Activated naive CD4-positive, alpha-beta T cell treated with Interleukin-2 at 50 U/mL for 16 hours (primary cell): ENCODE data around the gene ASTL.

Experiments
- DNase-seq: peaks from one replicate; pipeline ENCODE4 v3.0.0-alpha.2; 2020

ASTL gene

DNA sequence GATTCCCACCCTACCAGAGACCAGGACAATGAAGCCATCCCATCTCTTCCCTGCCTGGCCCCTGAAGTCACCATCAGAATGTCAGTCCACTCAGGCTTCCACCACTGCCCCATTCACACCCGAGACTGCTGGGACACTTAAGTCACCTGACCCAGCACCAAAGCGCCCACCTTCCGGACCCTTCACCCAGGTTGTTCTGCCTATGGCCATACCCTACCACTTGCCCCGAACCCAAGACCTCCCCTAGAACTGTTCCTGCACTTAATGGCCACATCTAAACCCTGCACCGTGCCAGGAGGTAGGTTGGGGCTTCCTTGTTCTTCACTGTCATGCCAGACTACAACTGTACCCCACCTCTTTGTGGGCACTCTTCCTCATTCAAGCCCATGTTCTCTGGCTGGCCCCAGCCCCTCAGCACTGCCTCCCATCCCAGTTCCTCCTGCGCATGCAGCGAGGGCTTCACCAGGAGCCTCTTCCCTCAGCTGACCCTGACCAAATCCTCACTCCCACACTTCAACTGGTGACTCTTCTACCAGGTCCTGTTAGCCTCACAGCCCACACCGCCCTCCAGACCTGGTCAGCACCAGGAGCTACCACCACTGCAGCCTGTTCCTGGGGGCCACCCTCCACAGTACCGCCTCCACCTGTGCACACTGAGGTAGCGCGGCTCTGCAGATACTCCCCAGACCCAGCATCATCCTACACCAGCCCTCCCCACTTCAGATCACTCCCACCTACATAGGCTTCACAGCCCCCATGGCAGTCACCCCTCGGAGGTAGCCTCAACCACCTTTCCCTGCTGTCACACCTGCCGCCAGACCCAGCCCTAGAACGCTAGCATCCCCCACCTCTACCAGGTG lies 13.7 kb downstream of the ASTL start:
- DNase-seq = no peak

DNA sequence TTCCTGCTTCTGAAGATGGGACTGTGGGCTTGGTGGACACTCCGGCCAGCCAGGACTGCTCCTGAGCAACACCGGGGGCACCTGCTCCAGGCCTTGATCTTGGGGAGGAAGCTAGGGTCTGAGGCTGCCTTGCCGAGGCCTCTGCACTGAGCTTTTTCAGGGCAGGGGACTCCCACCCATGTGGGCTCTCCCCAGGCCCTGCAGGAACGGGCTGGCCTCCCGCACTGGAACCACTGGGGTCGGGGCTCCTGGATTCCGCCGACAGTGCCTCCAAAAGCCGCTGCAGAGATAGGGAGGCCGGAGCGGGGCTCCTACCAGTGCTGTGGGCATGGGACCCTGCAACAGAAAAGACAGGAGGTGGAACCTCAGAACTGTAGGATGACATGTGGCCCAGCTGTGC lies 14.4 kb downstream of the ASTL start:
- DNase-seq = no peak

DNA sequence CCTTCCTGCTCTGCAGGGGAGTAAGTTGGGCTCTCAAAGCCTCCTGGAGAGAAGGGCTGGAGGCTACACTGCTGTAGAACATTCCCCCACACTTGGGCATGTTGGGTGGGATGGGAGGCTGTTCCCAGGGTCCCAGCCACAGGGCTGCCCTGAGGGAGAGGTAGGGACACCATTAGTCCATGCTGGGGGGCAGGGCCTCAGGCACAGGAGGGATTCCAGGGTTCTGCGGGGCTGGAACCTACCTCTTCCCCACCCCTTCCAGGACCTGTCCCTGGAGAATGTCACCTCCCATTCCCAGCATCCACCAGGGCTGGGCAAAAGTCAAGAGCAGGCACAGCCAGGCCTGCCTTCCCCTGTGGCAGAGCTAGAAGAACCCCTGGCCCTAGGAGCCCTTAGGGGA lies 15.0 kb downstream of the ASTL start:
- DNase-seq = no peak

DNA sequence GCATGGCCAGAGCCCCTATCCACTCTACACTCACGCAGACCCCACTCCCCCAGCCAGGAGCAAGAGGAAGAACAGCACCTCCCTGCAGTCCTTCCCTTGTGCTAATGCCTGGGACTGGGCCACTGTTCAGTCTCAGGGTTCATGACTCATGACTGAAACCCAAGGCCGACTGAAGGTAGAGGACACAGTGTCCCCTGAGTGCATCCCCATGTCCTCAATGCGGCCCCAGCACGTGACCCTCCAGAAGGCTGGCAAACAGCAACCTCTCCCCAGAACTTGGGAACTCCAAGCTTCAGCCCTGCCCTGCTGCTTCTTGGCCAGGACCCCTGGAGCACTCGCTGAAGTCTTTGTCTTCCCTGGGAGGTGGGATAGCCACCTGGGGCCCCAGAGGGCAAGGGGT lies 15.9 kb downstream of the ASTL start:
- no peak for DNase-seq

DNA sequence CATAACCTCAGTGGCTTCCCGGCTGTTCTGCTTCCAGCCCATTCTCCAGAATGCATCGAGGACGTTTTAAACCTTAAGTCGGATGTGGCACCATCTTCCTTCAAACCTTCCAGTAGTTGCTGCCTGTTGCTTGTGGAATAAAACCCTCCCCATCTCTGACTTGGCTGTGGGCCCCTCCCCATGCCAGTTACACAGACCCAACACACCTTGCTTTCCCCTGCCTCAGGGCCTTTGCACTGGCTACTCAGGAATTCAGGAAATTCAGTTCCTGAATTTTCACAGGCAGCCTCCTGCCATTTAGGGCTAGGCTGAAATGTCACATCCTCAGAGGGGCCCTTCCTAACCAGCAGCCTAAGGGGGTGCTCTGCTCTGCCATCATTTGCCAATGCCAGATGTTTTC lies 16.9 kb downstream of the ASTL start:
- no peak for DNase-seq

DNA sequence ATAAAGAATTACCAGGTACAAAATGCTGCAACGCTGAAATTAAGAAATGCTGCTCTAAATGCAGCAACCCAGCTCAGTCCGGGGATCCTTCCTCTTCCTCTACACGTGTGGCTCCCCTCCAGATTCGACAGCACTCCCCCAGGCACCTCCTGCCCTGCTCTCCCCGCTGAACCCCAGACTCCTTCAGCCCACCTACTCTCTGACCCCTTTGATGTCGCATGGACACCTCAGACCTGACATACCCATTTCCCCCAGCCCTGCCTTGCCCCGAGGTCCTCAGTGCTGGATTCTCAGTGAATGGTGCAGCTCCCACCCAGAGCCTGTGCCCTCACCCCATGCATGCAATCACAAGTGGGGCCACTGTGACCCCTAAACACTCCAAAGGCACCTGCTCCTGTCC lies 17.3 kb downstream of the ASTL start:
- DNase-seq = no peak

DNA sequence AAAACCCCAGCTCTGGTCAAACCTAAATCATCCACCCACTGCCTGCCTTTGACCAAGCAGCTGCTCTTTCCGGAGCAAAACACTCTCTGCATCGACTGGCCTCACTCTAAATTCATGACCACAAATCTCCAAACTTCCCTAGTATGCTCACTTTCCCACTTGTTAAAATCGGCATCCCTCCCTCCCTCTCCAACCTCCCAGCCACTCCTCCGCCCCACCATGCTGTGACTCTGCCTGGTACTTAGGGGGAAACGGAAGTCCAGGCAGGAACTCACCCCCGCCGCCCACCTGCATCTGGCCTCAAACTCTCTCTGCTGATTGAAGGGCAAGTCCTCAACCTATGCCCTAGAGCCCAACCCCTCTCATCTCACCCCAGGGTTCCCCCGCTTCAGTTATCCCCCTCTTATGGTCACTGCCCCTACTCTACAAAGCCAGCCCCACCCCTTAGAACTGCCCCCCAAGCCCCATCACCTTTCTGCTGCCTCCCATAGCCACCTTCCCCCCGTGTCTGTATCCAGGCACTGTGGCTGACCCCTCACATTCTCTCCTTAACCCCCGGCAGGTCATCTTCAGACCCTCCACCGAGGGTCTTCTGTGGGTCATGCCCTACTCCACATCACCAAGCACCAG lies 18.1 kb downstream of the ASTL start:
- DNase-seq = no peak

DNA sequence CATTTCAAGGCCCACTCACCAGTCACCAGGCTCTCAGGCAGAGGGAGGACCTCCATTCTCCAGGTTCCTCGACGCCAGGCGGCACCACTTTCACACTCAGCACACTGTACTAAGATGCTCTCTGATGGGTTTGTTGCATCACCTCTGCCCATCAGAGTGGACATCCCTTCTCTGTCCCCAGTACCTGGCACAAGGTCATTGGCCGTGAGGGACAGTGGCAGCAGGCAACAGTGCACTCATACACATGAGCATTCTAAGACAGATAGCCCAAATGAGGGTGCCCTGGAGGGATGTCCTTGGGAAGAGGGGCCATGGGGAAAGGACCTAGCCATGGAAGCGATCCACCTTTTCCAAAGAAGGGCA lies 18.9 kb downstream of the ASTL start:
- no peak for DNase-seq

DNA sequence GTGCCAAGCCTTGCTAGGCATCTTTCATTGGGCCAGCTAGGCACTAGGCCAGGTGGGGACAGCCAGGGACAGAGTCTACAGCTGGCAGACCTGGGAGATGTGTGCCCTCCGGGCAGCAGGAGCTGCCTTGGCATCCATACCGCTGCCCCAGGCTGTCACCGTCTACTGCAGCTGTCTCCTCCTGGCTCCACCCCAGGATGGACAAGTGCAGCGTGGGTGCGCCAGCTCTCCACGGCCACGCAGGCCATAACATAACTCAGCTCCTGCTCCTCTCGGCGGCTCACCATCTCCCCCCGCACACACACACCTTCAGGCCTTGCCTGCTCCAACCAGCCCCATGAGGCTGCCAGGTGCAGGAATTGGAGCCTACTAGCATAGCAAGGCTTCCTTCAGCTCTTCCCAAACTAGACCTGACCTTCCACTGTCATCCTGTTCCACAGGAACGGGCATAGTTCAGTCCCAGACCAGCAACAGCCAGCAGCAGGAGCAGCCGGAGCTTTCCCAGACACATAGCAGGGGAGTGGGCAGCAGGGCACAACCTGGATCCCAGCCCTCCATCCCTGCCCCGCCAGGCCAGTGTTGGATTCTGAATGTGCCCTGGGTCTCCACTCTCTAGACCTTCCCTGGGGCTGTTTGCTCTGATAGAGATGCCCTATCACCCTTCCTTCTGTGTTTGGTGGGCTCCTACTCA lies 19.5 kb downstream of the ASTL start:
- DNase-seq = no peak

DNA sequence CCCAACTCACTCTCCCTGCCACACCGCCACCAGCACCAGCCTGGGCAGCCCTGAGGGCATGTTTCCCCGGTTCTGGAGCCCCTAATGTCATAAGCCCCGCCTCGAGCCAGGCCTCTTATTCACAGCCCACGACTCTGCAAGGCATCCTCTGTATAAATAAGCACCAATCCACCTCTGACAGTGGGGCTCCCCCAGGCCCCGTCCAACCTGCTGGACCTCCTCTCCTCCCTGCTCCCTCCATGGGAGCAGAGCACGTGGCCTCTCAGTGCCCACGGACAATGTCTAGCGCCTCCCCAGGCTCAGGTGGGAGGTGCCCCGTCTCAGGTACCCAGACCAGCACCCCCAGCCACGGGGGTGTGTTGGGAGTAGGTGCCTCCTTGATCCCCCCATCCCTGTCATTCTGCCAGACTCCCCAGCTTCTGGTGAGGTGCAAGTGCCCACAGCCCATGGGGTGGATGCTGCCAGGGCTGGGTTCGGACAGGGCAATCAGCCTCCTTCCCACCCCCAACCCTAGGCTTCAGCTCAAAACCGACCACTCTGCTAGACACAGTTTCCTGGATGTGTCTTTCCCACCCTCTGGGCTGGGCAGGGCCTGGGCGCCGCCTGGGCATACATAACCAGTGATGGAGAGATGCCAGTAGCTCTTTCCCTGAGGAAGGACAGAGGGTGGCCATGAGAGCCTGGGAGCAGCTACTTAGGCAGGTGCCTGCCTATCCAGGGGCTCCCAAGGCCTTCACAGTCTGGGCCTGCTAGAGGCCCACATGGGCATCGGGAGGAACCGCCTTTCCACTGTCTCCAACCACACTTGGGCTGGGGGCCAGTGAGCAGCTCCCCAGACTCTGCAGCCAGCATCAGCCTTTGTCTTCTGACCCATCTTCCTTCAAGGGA lies 20.4 kb downstream of the ASTL start:
- DNase-seq = no peak

DNA sequence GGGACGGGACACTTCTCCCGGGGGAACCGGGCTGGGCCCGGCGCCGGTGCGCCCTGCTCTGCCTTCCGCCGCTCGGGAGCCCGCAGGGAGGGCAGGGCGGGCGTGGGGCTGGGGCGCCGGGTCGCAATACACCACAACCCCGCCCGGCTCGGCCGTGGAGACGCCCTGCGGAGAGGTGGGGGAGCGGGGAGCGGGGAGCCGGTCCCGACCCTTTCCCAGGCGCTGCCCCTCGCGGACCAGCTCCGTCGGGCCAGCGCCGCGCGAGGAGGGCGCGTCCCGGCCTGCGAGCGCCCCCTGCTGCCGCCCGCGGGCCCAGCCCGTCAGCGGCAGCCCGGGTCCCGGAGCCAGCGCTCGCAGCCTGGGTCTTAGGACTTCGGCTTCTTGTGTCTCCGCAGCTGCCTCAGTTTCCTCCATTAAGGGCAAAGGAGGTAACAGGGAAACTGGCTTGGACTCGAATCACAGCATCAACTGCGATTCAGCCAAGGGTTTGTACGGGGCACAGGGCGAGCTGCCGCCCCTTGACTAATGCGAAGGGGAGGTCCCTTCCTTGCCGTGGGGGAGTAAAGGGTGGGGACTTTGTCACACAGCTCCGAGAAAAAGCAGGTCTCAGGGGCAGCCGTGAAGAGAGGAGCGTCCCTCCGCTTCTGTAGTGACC lies 21.3 kb downstream of the ASTL start:
- DNase-seq = peak; percentile 63

DNA sequence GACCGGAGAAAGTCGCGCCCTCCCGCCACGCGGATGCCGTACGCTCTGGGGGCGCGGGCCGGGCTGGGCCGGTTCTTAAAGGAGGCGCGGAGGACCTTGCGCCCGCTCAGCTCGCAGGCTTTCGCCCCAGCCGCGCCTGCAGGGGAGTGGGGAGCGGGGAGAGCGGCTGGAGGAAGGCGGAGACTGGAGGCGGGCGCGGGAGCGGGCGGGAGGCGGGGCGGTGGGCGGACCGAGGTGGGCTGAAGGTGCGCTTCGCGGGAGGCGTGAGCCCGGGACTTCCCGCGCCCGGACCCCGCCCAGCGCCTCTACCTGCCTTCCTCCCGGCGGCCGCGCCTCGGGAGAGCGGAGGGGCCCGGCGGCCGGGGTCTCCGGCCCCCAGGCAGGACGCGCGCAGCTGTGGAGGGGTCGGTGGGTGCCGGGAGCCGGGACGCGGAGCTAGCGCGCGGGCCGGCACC lies 21.9 kb downstream of the ASTL start, which contains the start of gene ADRA2B:
Gene ADRA2B, minus strand, starts transcription at position 148 of the 455 bp plus-strand sequence. CDS start 422 bp downstream, outside the sequence.
- peak; percentile 73 for DNase-seq

DNA sequence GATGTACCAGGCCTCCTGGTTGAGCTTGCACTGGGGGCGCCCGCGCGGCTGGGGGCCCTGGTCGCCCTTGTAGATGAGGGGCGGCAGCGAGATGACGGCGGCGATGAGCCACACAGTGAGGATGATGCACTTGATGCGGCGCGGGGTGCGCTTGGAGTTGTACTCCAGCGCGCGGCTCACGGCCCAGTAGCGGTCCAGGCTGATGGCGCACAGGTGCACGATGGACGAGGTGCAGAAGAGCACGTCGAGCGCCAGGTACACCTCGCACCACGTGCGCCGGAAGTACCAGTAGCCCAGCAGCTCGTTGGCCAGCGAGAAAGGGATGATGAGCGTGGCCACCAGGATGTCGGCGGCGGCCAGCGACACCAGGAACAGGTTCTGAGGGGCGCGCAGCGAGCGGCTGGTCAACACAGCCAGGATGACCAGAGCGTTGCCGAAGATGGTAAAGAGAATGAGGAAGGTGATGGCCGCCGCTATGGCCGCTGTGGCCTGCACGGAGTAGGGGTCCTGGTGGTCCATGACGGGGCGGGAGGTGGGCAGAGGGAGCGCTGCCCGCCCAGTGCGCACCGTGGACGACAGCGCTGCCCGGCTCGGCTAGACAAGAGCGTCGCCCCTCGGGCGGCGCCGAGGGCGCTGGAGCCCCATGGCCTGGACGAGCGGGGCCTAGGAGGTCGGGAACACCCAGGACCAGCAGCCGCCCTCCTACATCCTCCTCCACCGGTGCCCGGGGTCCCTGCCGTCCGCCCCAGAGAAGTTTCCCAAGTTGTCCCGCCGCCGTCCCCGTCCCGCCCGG lies 22.5 kb downstream of the ASTL start:
- no peak for DNase-seq

DNA sequence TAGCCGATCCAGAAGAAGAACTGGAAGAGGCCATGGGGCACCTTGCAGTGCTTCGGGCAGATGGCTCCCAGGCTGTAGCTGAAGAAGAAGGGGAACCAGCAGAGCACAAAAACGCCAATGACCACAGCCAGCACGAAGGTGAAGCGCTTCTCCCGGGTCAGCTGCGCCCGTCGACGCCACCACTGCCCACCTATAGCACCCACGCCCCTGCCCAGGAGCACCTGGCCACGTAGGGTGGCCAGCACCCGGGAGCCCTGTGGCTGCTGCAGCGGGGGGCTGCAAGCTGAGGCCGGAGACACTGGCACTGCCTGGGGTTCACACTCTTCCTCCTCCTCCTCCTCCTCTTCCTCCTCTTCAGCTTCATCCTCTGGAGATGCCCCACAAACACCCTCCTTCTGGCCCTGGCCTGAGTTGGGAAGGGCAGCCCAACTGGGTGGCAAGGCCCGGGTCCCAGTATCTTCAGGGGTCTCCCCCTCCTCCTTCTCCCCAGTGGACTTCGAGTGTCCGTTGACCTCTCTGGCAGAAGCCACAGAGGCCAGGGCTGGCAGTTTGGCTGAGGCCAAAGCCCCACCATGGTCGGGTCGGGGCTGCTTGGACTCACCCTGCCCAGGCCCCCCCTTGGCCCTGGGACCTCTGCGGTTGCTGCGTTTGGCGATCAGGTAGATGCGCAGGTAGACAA lies 23.3 kb downstream of the ASTL start:
- no peak for DNase-seq

DNA sequence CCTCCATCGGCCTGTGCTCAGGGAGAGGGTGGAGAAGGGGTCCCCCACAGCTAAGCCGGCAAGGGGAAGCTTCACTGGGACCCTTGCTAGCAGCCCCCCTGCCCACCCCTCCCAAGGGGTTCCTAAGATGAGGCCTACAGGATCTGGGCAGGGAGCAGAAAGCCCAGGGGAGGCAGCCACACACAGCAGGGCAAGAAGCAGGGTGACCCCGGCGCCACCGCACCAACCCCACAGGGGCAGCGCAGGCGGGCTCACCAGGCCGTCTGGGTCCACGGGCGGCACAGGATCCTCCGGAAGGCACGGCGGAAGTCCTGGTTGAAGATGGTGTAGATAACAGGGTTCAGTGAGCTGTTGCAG lies 23.8 kb downstream of the ASTL start:
- DNase-seq = no peak

DNA sequence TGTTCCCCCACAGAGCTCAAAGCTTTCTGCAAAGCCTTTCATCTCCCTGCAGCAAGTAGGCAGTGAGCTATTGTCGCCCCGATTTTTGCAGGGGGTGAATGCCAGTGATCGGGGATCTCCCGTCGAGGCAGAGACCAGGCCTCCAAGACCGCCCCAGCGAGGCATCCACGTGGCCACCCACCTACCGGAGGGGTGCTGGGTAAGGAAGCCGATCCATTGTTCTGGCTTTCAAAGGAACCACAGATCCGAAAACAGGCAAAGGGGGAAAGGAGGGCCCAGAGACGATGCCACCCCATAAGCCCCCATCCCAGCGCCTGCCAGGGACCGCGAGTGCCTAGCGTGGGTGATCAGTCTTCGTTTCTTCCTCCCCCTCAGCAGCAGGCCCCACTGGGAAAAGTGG lies 24.4 kb downstream of the ASTL start:
- DNase-seq = no peak

DNA sequence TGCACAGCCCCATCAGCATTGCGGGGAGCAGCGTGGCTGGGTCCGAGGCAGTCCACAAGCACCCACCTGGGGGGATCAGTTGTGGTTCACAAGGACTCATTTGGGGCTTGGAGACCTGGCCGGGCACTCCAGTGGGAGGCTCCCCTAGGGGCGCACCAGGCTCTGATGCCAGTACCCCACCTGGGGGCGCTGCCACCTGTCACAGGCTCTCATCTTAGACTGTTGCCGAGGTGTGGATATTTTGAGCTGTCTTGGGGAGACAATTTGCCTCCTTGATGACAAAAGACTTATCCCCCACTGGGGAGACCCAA lies 25.0 kb downstream of the ASTL start:
- DNase-seq = peak; percentile 23

DNA sequence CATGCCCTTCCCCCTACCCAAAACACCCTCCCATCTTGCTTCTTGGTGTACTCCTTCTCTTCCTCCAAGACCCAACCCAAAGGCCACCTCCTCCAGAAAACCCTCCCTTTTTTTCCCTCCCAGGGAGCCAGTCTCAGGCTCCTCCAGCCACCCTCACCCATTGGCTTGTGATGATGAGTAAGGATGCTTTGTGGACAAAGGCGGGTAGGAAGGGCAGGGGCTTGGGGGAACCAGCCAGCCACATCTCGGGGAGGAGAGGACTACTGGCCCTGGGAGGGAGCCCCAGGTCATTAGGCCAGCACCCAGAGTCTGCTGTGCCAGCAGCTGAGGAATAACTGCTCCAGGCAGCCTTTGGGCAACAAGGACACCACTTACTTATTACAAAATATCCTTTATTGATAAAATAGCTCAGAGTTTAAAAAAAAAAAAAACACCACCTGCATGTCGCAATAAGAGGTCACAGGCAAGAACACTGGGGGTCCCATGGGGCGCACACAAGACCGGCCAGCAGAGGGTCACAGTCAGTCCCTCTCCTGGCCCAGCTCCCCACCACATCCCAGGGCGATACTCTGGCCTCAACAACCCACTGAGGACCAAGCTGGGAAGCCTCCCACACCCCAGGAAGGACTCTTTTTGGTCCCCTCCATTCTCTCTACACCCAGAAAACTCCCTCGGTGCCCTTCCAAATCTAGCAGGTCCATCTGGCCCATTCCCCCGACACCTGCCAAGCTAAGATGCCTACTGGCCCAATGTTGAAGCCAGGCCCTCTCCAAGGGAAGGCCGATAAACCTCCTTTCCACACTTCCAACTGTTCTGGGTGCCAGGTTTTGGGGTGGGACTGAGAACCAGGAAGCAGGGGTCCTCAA lies 25.6 kb downstream of the ASTL start:
- DNase-seq = no peak

DNA sequence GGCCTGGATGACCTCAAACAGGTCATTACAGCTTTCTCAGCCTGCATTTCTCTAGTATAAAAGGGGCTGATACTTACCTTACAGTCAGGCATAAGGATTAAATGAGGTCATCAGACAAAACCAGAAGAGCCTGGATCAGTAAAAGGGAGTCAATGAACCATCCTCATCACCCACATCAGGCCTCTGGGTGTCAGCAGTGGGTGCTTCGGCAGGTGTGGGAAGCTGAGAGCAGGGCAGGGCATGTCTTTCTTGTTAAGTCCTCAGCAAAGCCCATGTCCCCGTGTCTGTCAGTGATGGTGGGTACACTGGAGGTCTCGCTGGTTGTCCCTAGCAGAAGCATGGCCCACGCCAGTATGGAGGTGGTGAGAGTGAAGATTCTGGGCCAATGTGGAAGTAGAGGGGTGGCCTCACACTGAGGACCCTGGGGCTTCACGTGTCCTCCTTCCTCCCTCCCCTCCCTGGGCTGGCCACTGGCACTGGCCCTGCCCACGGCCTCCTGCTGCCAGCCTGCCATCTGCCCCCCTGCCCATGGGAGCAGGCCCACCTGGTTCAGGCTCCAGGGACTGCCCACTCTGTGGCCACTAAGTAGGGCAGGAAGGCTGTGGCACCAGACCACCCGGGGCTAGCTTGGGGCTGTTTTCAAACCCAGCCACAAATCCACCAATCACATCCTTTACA lies 26.3 kb downstream of the ASTL start:
- DNase-seq = no peak

DNA sequence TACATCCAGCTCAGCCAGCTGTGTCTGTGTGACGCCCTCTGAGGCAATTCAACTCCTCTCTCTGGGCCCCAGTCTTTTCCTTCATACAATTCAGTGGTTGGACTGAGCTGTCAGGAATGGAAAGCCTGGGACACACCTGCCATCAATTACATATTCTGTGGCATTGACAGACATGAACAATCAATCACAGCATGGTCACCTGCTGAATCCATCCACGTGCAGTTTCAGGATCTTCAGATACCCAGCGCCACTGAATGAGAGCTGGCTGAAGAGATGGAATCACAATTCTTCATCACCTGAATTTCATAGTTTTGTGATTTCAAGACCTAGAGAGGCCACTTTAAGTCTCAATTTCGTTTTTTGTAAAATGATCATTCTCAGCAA lies 27.1 kb downstream of the ASTL start:
- no peak for DNase-seq
